Stimulated activated CD4-positive, alpha-beta T cell treated with anti-CD3 and anti-CD28 coated beads, Interleukin-4, amount 100 ng/mL, for 1 hour (primary cell): ENCODE measurements around the gene UPF3B.
"Not testable (repeated sequence)": the region's sequence is repeated elsewhere in the genome, so short reads cannot be mapped to it uniquely, and the experiment has no call there.

Source experiments
- DNase-seq: peaks from one replicate; pipeline ENCODE4 v3.0.0-alpha.2; 2020

The UPF3B gene

GRCh38 chrX:119821703-119822102 lies 31.1 kb downstream of the UPF3B start:
- DNase-seq: not testable (repeated sequence)

GRCh38 chrX:119817130-119817690 lies 35.6 kb downstream of the UPF3B start:
- no peak for DNase-seq

DNA sequence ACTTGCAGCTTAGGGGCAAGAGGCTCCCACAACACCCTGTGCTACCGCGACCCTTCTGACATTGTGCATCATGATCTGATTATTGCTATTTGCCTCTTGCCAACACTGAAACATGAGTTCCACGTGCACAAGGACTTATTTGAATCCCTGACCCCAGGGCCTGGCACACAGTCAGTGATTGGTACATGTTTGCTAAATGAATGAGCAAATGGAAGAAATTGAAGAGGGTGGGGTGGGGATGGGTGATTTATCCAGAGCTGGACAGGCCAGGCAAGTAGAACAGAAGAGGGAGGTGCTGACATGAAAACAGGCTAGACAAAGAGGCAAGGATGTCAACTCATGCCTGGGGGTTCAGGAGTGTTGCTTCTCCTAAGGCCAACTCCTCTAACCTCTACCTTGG lies 36.5 kb downstream of the UPF3B start:
- no peak for DNase-seq

DNA sequence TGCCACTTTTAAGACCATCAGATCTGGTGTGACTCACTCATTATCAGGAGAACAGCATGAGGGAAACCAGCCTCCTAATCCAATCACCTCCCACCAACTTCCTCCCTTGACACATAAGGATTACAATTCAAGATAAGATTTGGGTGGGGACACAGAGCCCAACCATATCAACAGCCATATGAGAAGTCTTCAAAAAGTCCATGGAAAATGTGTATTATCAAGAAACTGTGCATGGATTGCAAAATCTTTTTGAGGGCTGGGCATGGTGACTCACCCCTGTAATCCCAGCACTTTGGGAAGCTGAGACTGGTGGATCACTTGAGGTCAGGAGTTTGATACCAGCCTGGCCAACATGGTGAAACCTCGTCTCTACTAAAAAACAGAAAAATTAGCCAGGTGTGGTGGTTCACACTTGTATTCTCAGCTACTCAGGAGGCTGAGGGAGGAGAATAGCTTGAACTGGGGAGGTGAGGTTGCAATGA lies 43.5 kb downstream of the UPF3B start:
- no peak for DNase-seq

GRCh38 chrX:119808461-119808860 lies 44.3 kb downstream of the UPF3B start:
- DNase-seq: not testable (repeated sequence)

DNA sequence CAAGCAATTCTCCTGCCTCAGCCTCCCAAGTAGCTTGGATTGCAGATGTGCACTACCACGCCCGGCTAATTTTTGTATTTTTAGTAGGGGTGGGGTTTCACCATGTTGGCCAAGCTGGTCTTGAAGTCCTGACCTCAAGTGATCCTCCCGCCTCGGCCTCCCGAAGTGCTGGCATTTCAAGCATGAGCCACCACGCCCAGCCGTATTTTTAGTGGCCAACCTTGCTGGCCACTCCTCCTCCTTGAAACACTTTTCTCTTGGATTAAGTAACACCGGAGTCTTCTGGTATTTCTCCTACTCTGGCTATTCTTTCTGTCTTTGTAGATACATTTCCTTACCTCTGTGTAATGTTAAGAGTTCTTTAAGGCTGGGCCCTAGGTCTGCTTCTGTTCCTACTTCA lies 50.2 kb downstream of the UPF3B start:
- no peak for DNase-seq

DNA sequence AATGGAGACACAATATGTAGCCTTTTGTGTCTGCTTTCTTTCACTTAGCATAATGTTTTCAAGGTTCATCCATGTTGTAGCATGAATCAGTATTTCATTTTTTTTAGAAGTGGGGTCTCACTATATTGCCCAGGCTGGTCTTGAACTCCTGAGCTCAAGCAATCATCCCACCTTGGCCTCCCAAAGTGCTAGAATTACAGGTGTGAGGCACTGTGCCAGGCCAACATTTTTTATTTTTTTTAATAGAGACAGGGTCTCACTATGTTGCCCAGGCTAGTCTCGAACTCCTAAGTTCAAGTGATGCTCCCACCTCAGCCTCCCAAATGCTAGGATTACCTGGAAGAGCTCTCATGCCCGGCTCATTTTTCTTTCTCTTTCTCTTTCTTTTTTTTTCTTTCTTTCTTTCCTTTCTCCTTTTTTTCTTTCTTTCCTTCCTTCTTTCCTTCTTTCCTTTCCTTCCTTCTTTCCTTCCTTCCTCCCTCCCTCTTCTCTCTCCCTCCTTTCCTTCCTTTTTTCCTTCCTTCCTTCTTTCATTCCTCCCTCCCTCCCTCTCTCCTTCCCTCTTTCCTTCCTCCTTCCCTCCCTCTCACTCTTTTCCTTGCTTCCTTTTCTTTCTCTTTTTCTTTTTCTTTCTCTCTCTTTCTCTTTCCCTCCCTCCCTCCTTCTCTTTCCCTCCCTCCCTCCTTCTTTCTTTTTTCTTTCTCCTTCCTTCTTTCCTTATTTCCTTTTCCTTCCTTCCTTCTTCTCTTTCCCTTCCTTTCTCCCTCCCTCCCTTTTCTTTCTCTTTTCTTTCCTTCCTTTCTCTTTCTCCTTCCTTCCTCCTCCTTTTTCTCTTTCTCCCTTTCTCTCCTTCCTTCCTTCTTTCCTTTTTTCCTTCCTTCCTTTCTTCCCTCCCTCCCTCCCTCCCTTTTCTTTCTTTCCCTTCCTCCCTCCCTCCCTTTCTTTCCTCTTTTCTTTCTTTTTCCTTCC lies 51.2 kb downstream of the UPF3B start:
- DNase-seq: no peak

- peak; percentile 77 for DNase-seq
Measured at GRCh38 chrX:119791437-119792231, 61.1 kb downstream of the UPF3B start, which contains the start of gene RPL39. Gene RPL39, minus strand, starts transcription at chrX:119791630. Its CDS starts 54 bp downstream, at chrX:119791576.

GRCh38 chrX:119790977-119791436 lies 61.8 kb downstream of the UPF3B start:
- peak; percentile 46 for DNase-seq

DNA sequence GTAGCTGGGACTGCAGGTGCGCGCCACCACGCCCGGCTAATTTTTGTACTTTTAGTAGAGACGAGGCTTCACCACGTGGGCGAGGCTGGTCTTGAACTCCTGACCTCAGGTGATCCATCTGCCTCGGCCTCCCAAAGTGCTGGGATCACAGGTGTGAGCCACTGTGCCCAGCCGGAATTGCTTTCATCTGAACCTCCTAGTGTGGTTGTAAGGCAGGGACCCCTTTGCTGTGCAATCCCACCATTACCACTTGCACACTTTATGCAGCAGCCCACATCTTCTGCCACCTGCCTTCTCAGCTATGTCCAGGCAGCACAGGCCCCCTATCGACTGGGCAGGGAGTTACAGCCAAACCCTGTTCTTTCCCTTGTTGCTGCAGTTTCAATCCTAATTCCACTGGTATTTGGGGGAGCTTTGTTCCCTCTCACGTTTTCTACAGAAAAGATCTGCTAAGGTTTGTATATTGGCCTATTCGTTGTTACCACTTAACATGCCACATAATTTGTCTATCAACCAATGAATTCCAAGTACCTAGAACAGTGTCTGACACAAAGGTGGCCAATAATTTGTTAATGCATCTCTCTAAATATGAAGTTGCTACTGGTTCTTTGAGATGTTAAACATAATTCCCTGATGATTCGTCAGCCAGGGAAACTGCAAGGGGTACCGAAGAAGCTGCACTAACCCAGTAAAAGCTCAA lies 67.9 kb downstream of the UPF3B start:
- DNase-seq: peak; percentile 47
